HepG2 (cell line): ENCODE data around the gene EED. TPM values are rescaled to one million over a fixed set of nuclear protein-coding genes. Genes with fewer than 3 reads are reported as not detected.

Experiments
- AGO1 ChIP-seq: fragments of 200-400 bp; formaldehyde crosslinking; IDR thresholded peaks from 2 replicates; pipeline ENCODE4 v1.6.1; 2017; ENCODE audit warnings: mild to moderate bottlenecking, low read depth, low read length, moderate library complexity; ENCODE audit not compliant: poor library complexity, severe bottlenecking
- HMGXB4 ChIP-seq, 2 experiments: sonication (generic) in 1 of 2; formaldehyde crosslinking in 1 of 2; IDR thresholded peaks; 2 replicates each; pipeline versions ENCODE4 v1.4.0 to v1.6.1; 2018 to 2020; ENCODE audit warnings: missing genetic modification reagents in 2 of 2, borderline replicate concordance in 1 of 2, low read depth in 1 of 2, mild to moderate bottlenecking in 1 of 2, missing biosample characterization in 1 of 2
- HNF1A ChIP-seq, 2 experiments: sonication (generic) in 1 of 2; formaldehyde crosslinking in 1 of 2; IDR thresholded peaks; 2 replicates each; pipeline versions ENCODE4 v1.4.0 to v1.6.1; 2016 to 2020; ENCODE audit warnings: borderline replicate concordance in 1 of 2, low read depth in 1 of 2, mild to moderate bottlenecking in 1 of 2, missing genetic modification reagents in 1 of 2
- HOXA7 ChIP-seq: sonication (generic); formaldehyde crosslinking; IDR thresholded peaks from 2 replicates; pipeline ENCODE4 v1.8.1; 2022; ENCODE audit warnings: mild to moderate bottlenecking, missing genetic modification reagents, moderate library complexity
- MYPOP ChIP-seq: sonication (generic); formaldehyde crosslinking; IDR thresholded peaks from 2 replicates; pipeline ENCODE4 v1.8.1; 2023; ENCODE audit warnings: mild to moderate bottlenecking, moderate library complexity, missing genetic modification reagents
- TARDBP ChIP-seq: sonication (generic); formaldehyde crosslinking; IDR thresholded peaks from 2 replicates; pipeline ENCODE4 v1.8.0; 2022; ENCODE audit warnings: mild to moderate bottlenecking, missing genetic modification reagents
- TERF1 ChIP-seq: sonication (generic); formaldehyde crosslinking; IDR thresholded peaks from 2 replicates; pipeline ENCODE4 v1.8.0; 2022; ENCODE audit warnings: mild to moderate bottlenecking, missing genetic modification reagents, moderate library complexity
- U2AF2 ChIP-seq: fragments of 200-400 bp; formaldehyde crosslinking; IDR thresholded peaks from 2 replicates; pipeline ENCODE4 v1.6.1; 2017; ENCODE audit warnings: low read depth, mild to moderate bottlenecking, low read length
- ZNF282 ChIP-seq: fragments of 450-650 bp; IDR thresholded peaks from 2 replicates; pipeline ENCODE4 v1.6.1; 2018; ENCODE audit not compliant: partially characterized antibody
- ZNF546 ChIP-seq: sonication (generic); formaldehyde crosslinking; conservative IDR thresholded peaks from 2 replicates; pipeline ENCODE4 v1.8.1; 2023; ENCODE audit warnings: mild to moderate bottlenecking, missing genetic modification reagents
- ZNF569 ChIP-seq: sonication (generic); formaldehyde crosslinking; IDR thresholded peaks from 2 replicates; pipeline ENCODE4 v1.5.0; 2020; ENCODE audit warnings: mild to moderate bottlenecking, missing genetic modification reagents, moderate library complexity, borderline replicate concordance
- ZNF577 ChIP-seq: sonication (generic); formaldehyde crosslinking; IDR thresholded peaks from 2 replicates; pipeline ENCODE4 v1.4.0; 2020; ENCODE audit warnings: mild to moderate bottlenecking, low read depth, missing genetic modification reagents, borderline replicate concordance
- ZNF672 ChIP-seq: sonication (generic); formaldehyde crosslinking; IDR thresholded peaks from 2 replicates; pipeline ENCODE4 v1.8.1; 2022; ENCODE audit warnings: missing genetic modification reagents
- ZSCAN5A ChIP-seq: sonication (generic); formaldehyde crosslinking; IDR thresholded peaks from 2 replicates; pipeline ENCODE4 v1.8.0; 2022; ENCODE audit warnings: mild to moderate bottlenecking, missing genetic modification reagents, borderline replicate concordance
- polyA plus RNA-seq, 8 experiments: library from polyadenylated mRNA; depleted of rRNA in 3 of 8; stranded (reverse) in 7 of 8; unstranded in 1 of 8; fragments of >200 nt; fragmentation: Illumina TruSeq in 4 of 8; extraction: Trizol in 4 of 8; gene quantifications; 2 replicates each; pipeline versions ENCODE4 v1.2.1 to v1.2.3, GENCODE V29; 2011 to 2016; ENCODE audit warnings: low read depth in 4 of 8, missing spikeins in 1 of 8, mixed read lengths in 1 of 8; ENCODE audit not compliant: insufficient read depth in 1 of 8
- total RNA-seq, 5 experiments: library from RNA; depleted of rRNA; stranded (reverse); fragments of >200 nt; fragmentation: Illumina TruSeq; extraction: Trizol; gene quantifications; 2 replicates each; pipeline ENCODE4 v1.2.3, GENCODE V29; 2016; ENCODE audit warnings: low read depth in 1 of 5

Gene EED
- total and polyA plus RNA-seq, 2 of the 13 experiments (the other 11 are each of a cell fraction or from before 2014, with no cell fraction given) = 11.0 to 28.4 TPM

- TF ChIP-seq HOXA7 (CRISPR knock-in tag) (no peak), AGO1 (no peak), ZNF282 (no peak), ZNF672 (CRISPR knock-in tag) (no peak), ZNF577 (no peak), ZSCAN5A (peak; percentile 29; the same call in 1 of the 2 replicates), TERF1 (CRISPR knock-in tag) (no peak), ZNF569 (0 out of 2 replicates have a peak, but pooled peaks have one; percentile 68), MYPOP (peak; percentile 38; the same call in 1 of the 2 replicates), ZNF546 (CRISPR knock-in tag) (0 out of 2 replicates have a peak, but pooled peaks have one; percentile 6), TARDBP (CRISPR knock-in tag) (peak; percentile 92), HMGXB4 (CRISPR knock-in tag; IDR thresholded peaks at IDR 0.05; ENCODE audit: borderline replicate concordance in 1 of 2, low read depth in 1 of 2) (peak; percentile 79 to 86), U2AF2 (no peak), HNF1A (IDR thresholded peaks at IDR 0.05; ENCODE audit: low read depth) (peak; percentile 43; the same call in 1 of the 2 replicates), HNF1A (CRISPR knock-in tag; IDR thresholded peaks at IDR 0.05; ENCODE audit: borderline replicate concordance) (peak; percentile 71; the same call in 1 of the 2 replicates)
Observed at GRCh38 chr11:86302092-86302793, 57.7 kb downstream of the EED start, which contains the start of gene HIKESHI (continued).
